NT2/D1 (cell line): ENCODE measurements around the gene DICER1.
"Not testable (repeated sequence)": the region's sequence is repeated elsewhere in the genome, so short reads cannot be mapped to it uniquely, and the experiment has no call there.

ENCODE experiments used
- DNase-seq: peaks from one replicate; pipeline ENCODE4 v3.0.0-alpha.2; 2011; ENCODE audit warnings: low read depth, low spot score
- H3K27me3 ChIP-seq: 2 replicates; pipeline ENCODE4 v1.6.0; 2011; ENCODE audit warnings: mild to moderate bottlenecking; ENCODE audit not compliant: insufficient read length, insufficient read depth
- H3K36me3 ChIP-seq: 2 replicates; pipeline ENCODE4 v1.6.1; 2011; ENCODE audit warnings: mild to moderate bottlenecking, low read length, mixed read lengths; ENCODE audit not compliant: insufficient read depth, insufficient read length
- H3K4me1 ChIP-seq: 2 replicates; pipeline ENCODE4 v1.5.1; 2011; ENCODE audit not compliant: insufficient read depth, insufficient read length
- H3K4me3 ChIP-seq: 2 replicates; pipeline ENCODE4 v1.5.1; 2011; ENCODE audit warnings: low read depth; ENCODE audit not compliant: insufficient read length
- H3K9ac ChIP-seq: 2 replicates; pipeline ENCODE4 v1.6.0; 2011; ENCODE audit warnings: low read depth; ENCODE audit not compliant: insufficient read length
- H3K9me3 ChIP-seq: 2 replicates; pipeline ENCODE4 v1.5.1; 2011; ENCODE audit warnings: mild to moderate bottlenecking, low read length; ENCODE audit not compliant: insufficient read depth
- SUZ12 ChIP-seq: IDR thresholded peaks from 2 replicates; pipeline ENCODE4 v1.6.1; 2011; ENCODE audit not compliant: insufficient read length, insufficient read depth; ENCODE audit errors: extremely low read depth
- YY1 ChIP-seq: IDR thresholded peaks from 2 replicates; pipeline ENCODE4 v1.6.1; 2011; ENCODE audit not compliant: insufficient read length, insufficient read depth
- ZNF274 ChIP-seq: IDR thresholded peaks from 2 replicates; pipeline ENCODE4 v1.6.1; 2011; ENCODE audit warnings: mild to moderate bottlenecking, low read depth, low read length

DICER1 gene

DNA sequence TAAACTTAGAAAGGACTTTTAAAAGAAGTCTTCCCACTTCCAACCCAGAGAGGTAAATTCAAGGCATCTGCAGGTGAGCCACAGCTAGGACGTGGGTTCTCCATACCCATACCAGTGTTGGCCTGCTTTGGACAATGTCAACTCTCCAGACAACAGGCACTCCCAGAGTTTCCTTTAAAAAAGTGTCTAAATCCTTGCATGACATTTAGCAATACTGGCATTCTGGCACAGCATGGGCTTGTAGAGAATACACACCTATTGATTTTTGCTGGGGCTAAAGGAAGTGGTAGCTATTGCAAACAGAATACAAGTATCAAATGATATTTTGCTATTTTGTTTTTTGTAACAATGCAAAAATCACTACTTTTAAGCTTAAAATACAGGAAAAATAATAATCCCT is 25.8 kb upstream of the DICER1 start:
- Histone ChIP-seq H3K4me3 (no peak overlapping the region), H3K9ac (no peak overlapping the region), H3K27me3 (no peaks in the 10 kb centered on the region), H3K9me3 (0 out of 2 replicates have a peak, but pooled peaks cover 4% of the 10 kb centered on the region), H3K4me1 (no peaks in the 10 kb centered on the region), H3K36me3 (no peaks in the 10 kb centered on the region)
- DNase-seq = no peak
- TF ChIP-seq ZNF274 (no peak), YY1 (no peak), SUZ12 (no peak)

DNA sequence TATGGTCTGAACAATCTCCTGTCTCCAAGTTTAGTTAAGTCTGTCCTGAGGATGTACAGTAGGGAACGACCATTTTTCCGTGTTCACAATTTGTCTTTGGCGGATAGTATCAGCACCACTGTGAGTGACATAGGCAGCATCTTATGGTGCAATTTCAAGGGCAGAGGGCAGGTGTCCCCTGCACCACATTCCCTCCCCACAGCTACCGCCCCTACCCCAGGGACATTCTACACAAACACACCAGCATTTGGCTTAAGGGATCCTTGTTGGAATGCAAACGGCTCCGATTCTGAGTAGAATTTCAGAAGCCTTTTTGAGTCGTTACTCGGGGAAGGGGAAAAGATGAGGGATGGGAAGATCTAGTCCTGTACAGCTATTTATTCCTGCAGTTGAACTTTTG is 25.1 kb upstream of the DICER1 start:
- no peak for TF ChIP-seq SUZ12
- no peak for TF ChIP-seq YY1
- TF ChIP-seq ZNF274 = no peak
- no peak for DNase-seq
- Histone ChIP-seq H3K4me1 (no peaks in the 10 kb centered on the region), H3K4me3 (no peak overlapping the region), H3K9me3 (no peaks in the 10 kb centered on the region), H3K9ac (no peak overlapping the region), H3K36me3 (no peaks in the 10 kb centered on the region), H3K27me3 (no peaks in the 10 kb centered on the region)

DNA sequence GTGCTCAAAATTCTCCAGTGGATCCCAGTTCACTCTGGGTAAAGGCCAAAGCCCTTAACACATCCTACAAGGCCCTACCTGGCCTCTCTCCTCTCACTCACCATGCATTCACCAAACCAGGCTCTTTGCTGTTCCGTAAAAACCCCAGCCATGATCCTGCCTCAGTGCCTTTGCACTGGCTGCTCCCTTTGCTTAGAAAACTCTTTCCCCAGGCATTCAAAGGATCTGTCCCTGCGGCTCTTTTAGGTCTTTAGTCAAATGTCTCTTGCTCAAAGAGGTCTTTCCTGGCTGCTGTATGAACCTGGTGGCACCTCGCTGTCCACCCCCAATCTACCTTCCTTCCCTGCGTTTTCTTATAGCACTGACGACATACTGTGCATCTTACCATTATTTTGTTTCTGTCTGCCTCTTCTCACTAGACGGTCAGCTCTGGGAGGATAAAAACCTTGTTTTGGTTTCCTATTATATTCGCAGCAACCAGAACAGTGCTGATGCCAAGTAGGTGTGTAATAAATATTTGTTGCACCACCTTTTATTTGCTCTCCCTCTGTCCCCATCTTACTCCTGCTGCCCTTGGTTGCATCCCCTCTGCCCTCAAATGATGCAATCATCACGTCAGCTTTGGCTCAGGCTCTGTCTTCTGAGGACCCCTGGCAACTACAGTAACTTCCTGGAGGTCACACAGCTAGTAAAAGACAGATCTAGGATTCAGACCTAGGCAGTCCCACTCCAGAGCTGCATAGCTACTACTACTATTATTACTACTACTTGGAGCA is 23.8 kb upstream of the DICER1 start:
- Histone ChIP-seq H3K4me1 (no peaks in the 10 kb centered on the region), H3K9me3 (no peaks in the 10 kb centered on the region), H3K27me3 (no peaks in the 10 kb centered on the region), H3K9ac (no peak overlapping the region), H3K4me3 (no peak overlapping the region), H3K36me3 (no peaks in the 10 kb centered on the region)
- TF ChIP-seq SUZ12 = no peak
- TF ChIP-seq YY1 = no peak
- TF ChIP-seq ZNF274 = no peak
- DNase-seq = no peak

DNA sequence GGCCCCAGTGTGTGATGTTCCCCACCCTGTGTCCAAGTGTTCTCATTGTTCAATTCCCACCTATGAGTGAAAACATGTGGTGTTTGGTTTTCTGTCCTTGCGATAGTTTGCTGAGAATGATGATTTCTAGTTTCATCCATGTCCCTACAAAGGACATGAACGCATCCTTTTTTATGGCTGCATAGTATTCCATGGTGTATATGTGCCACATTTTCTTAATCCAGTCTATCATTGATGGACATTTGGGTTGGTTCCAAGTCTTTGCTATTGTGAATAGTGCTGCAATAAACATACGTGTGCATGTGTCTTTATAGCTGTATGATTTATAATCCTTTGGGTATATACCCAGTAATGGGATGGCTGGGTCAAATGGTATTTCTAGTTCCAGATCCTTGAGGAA is 18.3 kb upstream of the DICER1 start:
- H3K4me3 ChIP-seq, DNase-seq, H3K4me1 ChIP-seq, H3K9me3 ChIP-seq, H3K36me3 ChIP-seq, H3K9ac ChIP-seq, H3K27me3 ChIP-seq: not testable (repeated sequence)

DNA sequence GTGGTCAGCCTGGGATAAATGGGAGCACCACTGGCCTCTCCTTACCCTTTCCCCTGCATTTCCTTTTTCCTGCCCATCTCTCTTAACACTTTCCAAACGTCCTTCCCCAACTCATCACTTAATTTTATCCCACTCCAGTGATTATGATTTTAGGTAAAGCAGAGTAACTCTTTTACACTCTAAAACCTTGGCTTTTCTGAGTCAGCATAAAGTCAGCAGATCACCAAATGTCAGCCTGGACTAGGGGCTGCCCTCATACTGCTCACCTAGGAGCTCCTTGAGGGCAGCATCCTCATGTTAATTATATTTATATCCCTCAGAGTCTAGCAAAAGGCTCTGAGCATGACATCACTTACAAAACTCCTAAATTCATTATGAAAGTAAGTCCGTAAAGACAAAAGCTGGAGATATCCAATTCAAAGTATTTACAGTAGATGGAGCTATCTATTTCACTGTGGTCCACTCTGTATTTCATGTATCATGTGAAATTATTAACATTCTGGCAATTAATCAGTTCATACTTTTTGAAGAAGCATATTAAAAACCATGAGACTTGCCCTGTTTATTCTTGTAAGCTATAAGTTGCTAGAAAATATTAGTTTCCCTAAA is 17.0 kb upstream of the DICER1 start:
- Histone ChIP-seq H3K4me3 (no peak overlapping the region), H3K9ac (no peak overlapping the region), H3K4me1 (no peaks in the 10 kb centered on the region), H3K27me3 (no peaks in the 10 kb centered on the region), H3K9me3 (no peaks in the 10 kb centered on the region), H3K36me3 (no peaks in the 10 kb centered on the region)
- DNase-seq = no peak
- TF ChIP-seq YY1 (no peak), ZNF274 (no peak), SUZ12 (no peak)

DNA sequence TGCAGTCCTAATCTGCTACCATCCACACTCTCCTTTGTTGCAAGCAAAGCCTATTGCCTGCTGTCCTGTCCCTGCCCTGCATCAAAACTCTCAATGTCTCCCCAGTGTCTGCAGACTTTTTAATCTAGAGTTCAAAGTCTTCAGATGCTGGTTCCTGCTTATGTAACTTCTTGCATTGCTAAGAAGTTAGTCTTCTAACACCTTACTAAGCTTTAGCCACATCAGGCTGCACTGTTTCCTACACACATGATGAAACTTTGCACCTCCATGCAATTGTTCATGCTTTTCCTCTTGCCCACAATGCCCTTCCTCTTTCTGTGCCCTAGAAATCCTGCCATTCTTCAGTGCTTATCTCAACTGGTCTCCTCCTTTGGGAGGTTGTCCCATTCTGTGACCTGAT is 16.2 kb upstream of the DICER1 start:
- no peaks in the 10 kb centered on the region for H3K36me3 ChIP-seq
- TF ChIP-seq YY1 = no peak
- TF ChIP-seq SUZ12 = no peak
- H3K9me3 ChIP-seq = no peaks in the 10 kb centered on the region
- H3K9ac ChIP-seq = no peak overlapping the region
- no peaks in the 10 kb centered on the region for H3K4me1 ChIP-seq
- no peaks in the 10 kb centered on the region for H3K27me3 ChIP-seq
- H3K4me3 ChIP-seq = no peak overlapping the region
- no peak for DNase-seq

DNA sequence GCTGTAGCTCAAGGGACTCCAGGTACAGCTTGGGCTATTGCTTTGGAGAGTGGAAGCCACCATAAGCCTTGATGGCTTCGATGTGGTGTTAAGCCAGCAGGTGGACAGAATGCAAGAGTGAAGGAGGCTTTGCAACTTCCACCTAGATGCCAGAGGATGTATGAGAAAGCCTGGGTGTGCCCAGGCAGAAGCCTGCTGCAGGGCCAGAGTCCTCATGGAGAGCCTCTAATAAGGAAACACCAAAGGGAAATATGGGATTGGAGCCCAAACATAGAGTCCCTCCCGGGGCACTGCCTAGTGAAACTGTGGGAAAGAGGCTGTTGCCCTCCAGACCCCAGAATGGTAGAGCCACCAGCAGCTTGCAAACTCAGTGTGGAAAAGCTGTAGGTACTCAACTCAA is 9.8 kb upstream of the DICER1 start:
- H3K4me3 ChIP-seq = no peak overlapping the region
- H3K36me3 ChIP-seq = no peaks in the 10 kb centered on the region
- H3K9ac ChIP-seq = no peak overlapping the region
- H3K4me1 ChIP-seq = no peaks in the 10 kb centered on the region
- peaks cover 12% of the 10 kb centered on the region; the same call in 1 of the 2 replicates for H3K9me3 ChIP-seq
- no peak for DNase-seq
- TF ChIP-seq SUZ12 (no peak), YY1 (no peak), ZNF274 (no peak)
- H3K27me3 ChIP-seq = no peaks in the 10 kb centered on the region
